Ishikawa (cell line): ENCODE results near the gene OCIAD2.

Source experiments
- CEBPB ChIP-seq: IDR thresholded peaks from 2 replicates; pipeline ENCODE4 v1.6.1; 2012
- CREB1 ChIP-seq: IDR thresholded peaks from 2 replicates; pipeline ENCODE4 v1.6.1; 2012; ENCODE audit warnings: low read depth
- EGR1 ChIP-seq: IDR thresholded peaks from 2 replicates; pipeline ENCODE4 v1.6.1; 2012
- EP300 ChIP-seq: IDR thresholded peaks from 2 replicates; pipeline ENCODE4 v1.6.1; 2012; ENCODE audit warnings: borderline replicate concordance
- FOXM1 ChIP-seq: IDR thresholded peaks from 2 replicates; pipeline ENCODE4 v1.6.1; 2012; ENCODE audit warnings: low read depth, borderline replicate concordance
- MAX ChIP-seq: IDR thresholded peaks from 2 replicates; pipeline ENCODE4 v1.6.1; 2012
- NFIC ChIP-seq: IDR thresholded peaks from 2 replicates; pipeline ENCODE4 v1.6.1; 2012
- RAD21 ChIP-seq: IDR thresholded peaks from 2 replicates; pipeline ENCODE4 v1.6.1; 2012; ENCODE audit warnings: low read depth
- REST ChIP-seq: IDR thresholded peaks from 2 replicates; pipeline ENCODE4 v1.6.1; 2012; ENCODE audit warnings: low read depth, mild to moderate bottlenecking
- TAF1 ChIP-seq: IDR thresholded peaks from 2 replicates; pipeline ENCODE4 v1.6.1; 2012; ENCODE audit warnings: low read depth, mild to moderate bottlenecking
- TCF12 ChIP-seq: IDR thresholded peaks from 2 replicates; pipeline ENCODE4 v1.6.1; 2012; ENCODE audit warnings: low read depth
- TEAD4 ChIP-seq: IDR thresholded peaks from 2 replicates; pipeline ENCODE4 v1.6.1; 2012
- USF1 ChIP-seq: IDR thresholded peaks from 2 replicates; pipeline ENCODE4 v1.6.1; 2012
- YY1 ChIP-seq: IDR thresholded peaks from 2 replicates; pipeline ENCODE4 v1.6.1; 2012; ENCODE audit warnings: low read depth
- ZBTB7A ChIP-seq: IDR thresholded peaks from 2 replicates; pipeline ENCODE4 v1.6.1; 2012; ENCODE audit warnings: low read depth

Gene OCIAD2

GRCh38 chr4:48879561-48880442 is 26.8 kb downstream of the OCIAD2 start:
- no peak for TF ChIP-seq TAF1
- peak; percentile 63; the same call in 1 of the 2 replicates for TF ChIP-seq REST

GRCh38 chr4:48877827-48878535 is 28.6 kb downstream of the OCIAD2 start:
- TF ChIP-seq TCF12: no peak
- no peak for TF ChIP-seq ZBTB7A
- no peak for TF ChIP-seq EP300
- no peak for TF ChIP-seq RAD21
- no peak for TF ChIP-seq CEBPB
- TF ChIP-seq MAX: no peak
- TF ChIP-seq TEAD4: no peak
- no peak for TF ChIP-seq NFIC
- no peak for TF ChIP-seq YY1
- no peak for TF ChIP-seq USF1
- no peak for TF ChIP-seq CREB1
- no peak for TF ChIP-seq FOXM1
- TF ChIP-seq EGR1: no peak
- TF ChIP-seq REST: no peak
- no peak for TF ChIP-seq TAF1

- TF ChIP-seq MAX (no peak), EGR1 (no peak), USF1 (no peak), ZBTB7A (no peak), EP300 (no peak), FOXM1 (no peak)
These were observed 42.8 kb downstream of the OCIAD2 start for GRCh38 chr4:48863728-48864127.

GRCh38 chr4:48862661-48863060 is 43.9 kb downstream of the OCIAD2 start:
- TF ChIP-seq REST (no peak), NFIC (no peak), TEAD4 (no peak), ZBTB7A (no peak)

- TF ChIP-seq CREB1 (no peak), REST (no peak), FOXM1 (no peak), MAX (no peak), TCF12 (no peak), NFIC (no peak), CEBPB (no peak), TAF1 (no peak), RAD21 (no peak), ZBTB7A (no peak), USF1 (no peak), EP300 (no peak), TEAD4 (no peak), EGR1 (no peak), YY1 (no peak)
These were observed 44.5 kb downstream of the OCIAD2 start for GRCh38 chr4:48862038-48862437.
